Measurements from ENCODE around the gene TMEM165.

TMEM165 gene

DNA sequence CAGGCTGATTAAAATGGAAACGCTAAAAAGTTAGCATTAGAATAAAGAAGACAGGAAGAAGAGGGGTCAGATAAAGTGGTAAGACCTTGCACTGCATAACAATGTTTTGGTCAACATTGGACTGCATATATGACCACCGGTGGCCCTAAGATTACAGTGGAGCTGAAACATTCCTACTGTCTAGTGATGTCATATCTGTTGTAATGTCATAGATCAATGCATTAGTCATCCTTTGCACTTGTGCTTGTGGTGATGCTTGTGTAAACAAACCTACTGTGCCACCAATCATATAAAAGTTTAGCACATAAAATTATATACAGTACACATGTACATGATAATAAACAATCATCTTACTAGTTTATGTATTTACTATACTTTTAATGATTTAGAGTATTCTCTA, 73.0 kb downstream of the TMEM165 start:
- no peak for DNase-seq

GRCh38 chr4:55469979-55470378, 74.2 kb downstream of the TMEM165 start:
- DNase-seq: no peak

All from SHP77 treated with DMSO at 0.1 percent for 48 hours (cell line).